ENCODE measurements around the gene BICRA.

- TF ChIP-seq CTCF (IDR thresholded peaks at IDR 0.05; ENCODE audit: low read length) = no peak
- TF ChIP-seq EZH2 (optimal IDR thresholded peaks at IDR 0.05; ENCODE audit: low read depth, low read length) = no peak
- TF ChIP-seq EZH2phosphoT487 (IDR thresholded peaks at IDR 0.05; ENCODE audit: low read length) = no peak
Observed at GRCh38 chr19:47595944-47596343, 13.0 kb upstream of the BICRA start.
